Measurements from ENCODE around the gene TRIM63. TPM values are rescaled to one million over a fixed set of nuclear protein-coding genes. Genes with fewer than 3 reads are reported as not detected.

Gene TRIM63
- total RNA-seq, 3 donors from 2014 or later (not counting 1 experiment from before 2014, with no cell fraction given): not detected

DNA sequence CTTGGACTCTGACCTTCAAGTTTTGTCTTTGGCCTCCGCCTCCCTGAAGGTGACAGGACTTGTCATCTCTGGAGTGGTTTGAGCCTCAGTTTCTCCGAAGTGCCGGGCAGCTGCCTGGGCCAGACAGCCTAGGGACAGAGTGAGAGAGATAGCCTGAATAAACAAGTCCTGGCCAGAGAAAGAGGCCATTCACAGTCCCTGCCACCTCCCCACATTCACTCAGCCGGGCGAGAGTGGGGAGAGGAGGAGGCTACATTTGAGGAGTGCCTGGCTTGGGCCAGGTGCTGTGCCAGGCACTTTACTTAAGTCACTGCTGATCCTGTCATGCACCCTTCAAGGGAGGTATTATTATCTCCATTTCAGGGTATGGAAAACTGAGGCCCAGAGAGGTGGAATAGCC is 42.4 kb downstream of the TRIM63 start:
- H3K27ac ChIP-seq (ENCODE audit: low read length): no peak overlapping the region
- no peak overlapping the region for H3K4me3 ChIP-seq (ENCODE audit: low read length)
- TF ChIP-seq, protein P1, sequence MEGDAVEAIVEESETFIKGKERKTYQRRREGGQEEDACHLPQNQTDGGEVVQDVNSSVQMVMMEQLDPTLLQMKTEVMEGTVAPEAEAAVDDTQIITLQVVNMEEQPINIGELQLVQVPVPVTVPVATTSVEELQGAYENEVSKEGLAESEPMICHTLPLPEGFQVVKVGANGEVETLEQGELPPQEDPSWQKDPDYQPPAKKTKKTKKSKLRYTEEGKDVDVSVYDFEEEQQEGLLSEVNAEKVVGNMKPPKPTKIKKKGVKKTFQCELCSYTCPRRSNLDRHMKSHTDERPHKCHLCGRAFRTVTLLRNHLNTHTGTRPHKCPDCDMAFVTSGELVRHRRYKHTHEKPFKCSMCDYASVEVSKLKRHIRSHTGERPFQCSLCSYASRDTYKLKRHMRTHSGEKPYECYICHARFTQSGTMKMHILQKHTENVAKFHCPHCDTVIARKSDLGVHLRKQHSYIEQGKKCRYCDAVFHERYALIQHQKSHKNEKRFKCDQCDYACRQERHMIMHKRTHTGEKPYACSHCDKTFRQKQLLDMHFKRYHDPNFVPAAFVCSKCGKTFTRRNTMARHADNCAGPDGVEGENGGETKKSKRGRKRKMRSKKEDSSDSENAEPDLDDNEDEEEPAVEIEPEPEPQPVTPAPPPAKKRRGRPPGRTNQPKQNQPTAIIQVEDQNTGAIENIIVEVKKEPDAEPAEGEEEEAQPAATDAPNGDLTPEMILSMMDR (IDR thresholded peaks at IDR 0.05): no peak
- DNase-seq (no peak), ATAC-seq (no peak)
- no peaks in the 10 kb centered on the region for H3K9me3 ChIP-seq (ENCODE audit: control insufficient read depth, insufficient read depth, low read length)
- Mint-ChIP-seq H3K9me3 (no peaks in the 10 kb centered on the region), H3K4me1 (peaks cover 0 to under 1% of the 10 kb centered on the region in 2 donors), H3K4me3 (no peak overlapping the region), H3K36me3 (no peaks in the 10 kb centered on the region), H3K27me3 (ENCODE audit: low read depth in 2 of 2) (peaks cover 3 to 4% of the 10 kb centered on the region in 2 donors), H3K27ac (no peak overlapping the region)
- intact Hi-C loops (cut with micrococcal nuclease): no loop called here
- no peaks in the 10 kb centered on the region for H3K36me3 ChIP-seq (ENCODE audit: control insufficient read depth, insufficient read depth, low read length)
- H3K4me1 ChIP-seq (ENCODE audit: control insufficient read depth, insufficient read depth, low read length): no peaks in the 10 kb centered on the region
- WGBS (ENCODE audit: insufficient coverage): 98% methylated on average over 3 of the region's 5 CpGs
- no peaks in the 10 kb centered on the region for H3K27me3 ChIP-seq (ENCODE audit: control insufficient read depth, insufficient read depth, low read length)

DNA sequence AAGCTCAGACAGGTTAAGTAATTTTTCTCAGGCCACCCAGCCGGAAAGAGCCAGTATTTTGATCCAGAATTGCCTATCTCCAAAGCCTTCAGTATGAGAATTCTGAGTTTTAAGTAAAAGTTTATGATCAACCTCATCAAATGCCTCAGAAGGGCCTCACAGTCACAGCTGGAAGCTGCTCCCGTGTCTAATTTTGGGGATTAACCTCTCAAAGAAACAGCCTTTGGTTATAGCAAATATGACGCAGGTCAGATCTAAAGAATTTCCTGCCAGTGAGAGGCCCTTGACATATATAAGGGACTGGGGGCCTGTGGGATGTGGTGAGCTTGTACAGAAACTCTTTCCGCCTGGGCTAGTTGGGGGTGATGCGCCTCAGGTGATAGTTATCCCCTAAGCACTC is 43.6 kb downstream of the TRIM63 start:
- Mint-ChIP-seq H3K27ac (no peak overlapping the region), H3K4me3 (no peak overlapping the region), H3K36me3 (no peaks in the 10 kb centered on the region), H3K9me3 (no peaks in the 10 kb centered on the region), H3K4me1 (peaks cover 5 to 8% of the 10 kb centered on the region in 2 donors), H3K27me3 (ENCODE audit: low read depth in 2 of 2) (peaks cover 0 to 10% of the 10 kb centered on the region in 2 donors)
- Histone ChIP-seq H3K27ac (ENCODE audit: low read length) (no peak overlapping the region), H3K9me3 (ENCODE audit: control insufficient read depth, insufficient read depth, low read length) (no peaks in the 10 kb centered on the region), H3K4me3 (ENCODE audit: low read length) (no peak overlapping the region), H3K36me3 (ENCODE audit: control insufficient read depth, insufficient read depth, low read length) (no peaks in the 10 kb centered on the region), H3K27me3 (ENCODE audit: control insufficient read depth, insufficient read depth, low read length) (no peaks in the 10 kb centered on the region), H3K4me1 (ENCODE audit: control insufficient read depth, insufficient read depth, low read length) (peaks cover 6% of the 10 kb centered on the region)
- no peak for DNase-seq
- WGBS (ENCODE audit: insufficient coverage): 74% methylated on average over 5 of the region's 5 CpGs
- no peak for ATAC-seq
- intact Hi-C loops (cut with micrococcal nuclease): no loop called here
- TF ChIP-seq, protein P1 (IDR thresholded peaks at IDR 0.05): no peak

DNA sequence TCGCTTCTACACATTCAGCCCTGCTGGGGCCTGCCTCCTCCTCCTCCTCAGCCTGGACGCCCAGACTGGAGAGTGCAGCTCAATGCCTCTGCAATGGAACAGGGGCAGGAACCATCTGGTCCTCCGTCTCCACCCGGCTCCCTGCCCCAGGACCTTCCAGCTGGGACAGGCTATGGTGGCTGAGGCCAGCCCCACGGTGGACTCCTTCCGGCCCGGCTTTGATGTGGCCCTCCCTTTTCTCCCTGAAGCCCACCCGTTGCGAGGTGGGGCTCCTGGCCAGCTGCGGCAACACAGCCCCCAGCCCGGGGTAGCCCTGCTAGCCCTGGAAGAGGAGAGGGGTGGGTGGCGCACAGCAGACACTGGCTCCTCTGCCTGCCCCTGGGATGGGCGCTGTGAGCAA is 44.4 kb downstream of the TRIM63 start:
- H3K4me3 ChIP-seq (ENCODE audit: low read length): no peak overlapping the region
- no peak overlapping the region for H3K4me3 Mint-ChIP-seq
- no peaks in the 10 kb centered on the region for H3K36me3 ChIP-seq (ENCODE audit: control insufficient read depth, insufficient read depth, low read length)
- H3K27me3 Mint-ChIP-seq (ENCODE audit: low read depth in 2 of 2): peaks cover 0 to 10% of the 10 kb centered on the region in 2 donors
- DNase-seq: no peak
- H3K9me3 ChIP-seq (ENCODE audit: control insufficient read depth, insufficient read depth, low read length): no peaks in the 10 kb centered on the region
- H3K27ac Mint-ChIP-seq: no peak overlapping the region
- H3K9me3 Mint-ChIP-seq: no peaks in the 10 kb centered on the region
- no peaks in the 10 kb centered on the region for H3K27me3 ChIP-seq (ENCODE audit: control insufficient read depth, insufficient read depth, low read length)
- TF ChIP-seq, protein P1 (IDR thresholded peaks at IDR 0.05): no peak
- no peaks in the 10 kb centered on the region for H3K36me3 Mint-ChIP-seq
- 91% methylated on average over 13 of the region's 13 CpGs for WGBS (ENCODE audit: insufficient coverage)
- intact Hi-C loops (cut with micrococcal nuclease): no loop called here
- H3K4me1 ChIP-seq (ENCODE audit: control insufficient read depth, insufficient read depth, low read length): peaks cover 6% of the 10 kb centered on the region
- H3K4me1 Mint-ChIP-seq: peaks cover 5 to 8% of the 10 kb centered on the region in 2 donors
- no peak for ATAC-seq
- no peak overlapping the region for H3K27ac ChIP-seq (ENCODE audit: low read length)

DNA sequence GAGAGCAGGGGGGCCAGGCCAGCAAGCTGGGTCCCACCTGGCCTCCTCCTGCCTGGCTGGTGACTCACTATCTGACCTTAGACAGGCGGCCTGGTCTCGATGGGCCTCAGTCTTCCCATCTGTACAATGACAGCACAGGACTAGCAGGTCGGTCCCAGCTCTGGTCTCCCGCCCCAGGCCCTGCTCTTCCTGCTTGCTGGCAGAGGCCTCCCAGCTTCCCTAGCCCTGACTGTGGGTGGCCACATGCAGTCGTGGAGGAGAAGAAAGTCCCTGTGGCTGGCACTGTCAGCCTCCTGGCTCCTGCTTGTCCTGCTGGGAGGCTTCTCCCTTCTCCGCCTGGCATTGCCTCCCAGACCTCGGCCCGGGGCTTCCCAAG is 45.0 kb downstream of the TRIM63 start:
- ATAC-seq (no peak), DNase-seq (no peak)
- no peaks in the 10 kb centered on the region for H3K36me3 Mint-ChIP-seq
- no peak overlapping the region for H3K27ac Mint-ChIP-seq
- H3K4me3 Mint-ChIP-seq: no peak overlapping the region
- H3K4me1 Mint-ChIP-seq: peaks cover 5 to 8% of the 10 kb centered on the region in 2 donors
- intact Hi-C loops (cut with micrococcal nuclease): no loop called here
- Histone ChIP-seq H3K27ac (ENCODE audit: low read length) (no peak overlapping the region), H3K36me3 (ENCODE audit: control insufficient read depth, insufficient read depth, low read length) (no peaks in the 10 kb centered on the region), H3K4me1 (ENCODE audit: control insufficient read depth, insufficient read depth, low read length) (peaks cover 6% of the 10 kb centered on the region), H3K27me3 (ENCODE audit: control insufficient read depth, insufficient read depth, low read length) (no peaks in the 10 kb centered on the region), H3K4me3 (ENCODE audit: low read length) (no peak overlapping the region), H3K9me3 (ENCODE audit: control insufficient read depth, insufficient read depth, low read length) (no peaks in the 10 kb centered on the region)
- TF ChIP-seq, protein P1 (IDR thresholded peaks at IDR 0.05): no peak
- H3K27me3 Mint-ChIP-seq (ENCODE audit: low read depth in 2 of 2): peaks cover 0 to 10% of the 10 kb centered on the region in 2 donors
- 91% methylated on average over 8 of the region's 8 CpGs for WGBS (ENCODE audit: insufficient coverage)
- H3K9me3 Mint-ChIP-seq: no peaks in the 10 kb centered on the region
